ENCODE measurements around the gene COPB2.

GRCh38 chr3:139423232-139423631 lies 33.8 kb upstream of the COPB2 start:
- TF ChIP-seq CTCF (IDR thresholded peaks at IDR 0.05) (no peak), POLR2A (IDR thresholded peaks at IDR 0.05) (no peak)
